NCI-H345 (cell line): Measurements from ENCODE around the gene CHODL.
A peak's percentile ranks its signal among the peaks of the same experiment; 100 is the strongest.

ENCODE experiments used
- DNase-seq: peaks from one replicate; lab custom pipeline; 2025; lab: John Stamatoyannopoulos, UW

The CHODL gene, protein sequence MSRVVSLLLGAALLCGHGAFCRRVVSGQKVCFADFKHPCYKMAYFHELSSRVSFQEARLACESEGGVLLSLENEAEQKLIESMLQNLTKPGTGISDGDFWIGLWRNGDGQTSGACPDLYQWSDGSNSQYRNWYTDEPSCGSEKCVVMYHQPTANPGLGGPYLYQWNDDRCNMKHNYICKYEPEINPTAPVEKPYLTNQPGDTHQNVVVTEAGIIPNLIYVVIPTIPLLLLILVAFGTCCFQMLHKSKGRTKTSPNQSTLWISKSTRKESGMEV

DNA sequence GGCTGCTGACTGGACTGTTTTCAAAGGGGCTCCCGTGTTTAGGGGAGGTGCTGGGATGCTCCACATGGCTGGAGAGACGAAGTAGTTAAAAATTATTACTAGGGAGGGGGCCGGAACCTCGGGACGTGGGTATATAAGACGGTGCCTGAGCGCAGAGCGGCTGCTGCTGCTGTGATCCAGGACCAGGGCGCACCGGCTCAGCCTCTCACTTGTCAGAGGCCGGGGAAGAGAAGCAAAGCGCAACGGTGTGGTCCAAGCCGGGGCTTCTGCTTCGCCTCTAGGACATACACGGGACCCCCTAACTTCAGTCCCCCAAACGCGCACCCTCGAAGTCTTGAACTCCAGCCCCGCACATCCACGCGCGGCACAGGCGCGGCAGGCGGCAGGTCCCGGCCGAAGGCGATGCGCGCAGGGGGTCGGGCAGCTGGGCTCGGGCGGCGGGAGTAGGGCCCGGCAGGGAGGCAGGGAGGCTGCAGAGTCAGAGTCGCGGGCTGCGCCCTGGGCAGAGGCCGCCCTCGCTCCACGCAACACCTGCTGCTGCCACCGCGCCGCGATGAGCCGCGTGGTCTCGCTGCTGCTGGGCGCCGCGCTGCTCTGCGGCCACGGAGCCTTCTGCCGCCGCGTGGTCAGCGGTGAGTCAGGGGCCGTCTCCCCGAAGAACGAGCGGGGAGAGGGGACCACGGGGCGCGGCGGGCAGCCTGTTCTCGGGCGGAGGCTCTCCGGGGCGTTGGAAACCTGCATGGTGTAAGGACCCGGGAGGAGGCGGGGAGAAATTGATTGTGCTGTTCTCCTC is at the start of gene CHODL:
TSS of gene CHODL (plus strand) at position 163 of the 793 bp plus-strand sequence. CDS start at position 554, 391 bp downstream.
- DNase-seq: peak; percentile 66

DNA sequence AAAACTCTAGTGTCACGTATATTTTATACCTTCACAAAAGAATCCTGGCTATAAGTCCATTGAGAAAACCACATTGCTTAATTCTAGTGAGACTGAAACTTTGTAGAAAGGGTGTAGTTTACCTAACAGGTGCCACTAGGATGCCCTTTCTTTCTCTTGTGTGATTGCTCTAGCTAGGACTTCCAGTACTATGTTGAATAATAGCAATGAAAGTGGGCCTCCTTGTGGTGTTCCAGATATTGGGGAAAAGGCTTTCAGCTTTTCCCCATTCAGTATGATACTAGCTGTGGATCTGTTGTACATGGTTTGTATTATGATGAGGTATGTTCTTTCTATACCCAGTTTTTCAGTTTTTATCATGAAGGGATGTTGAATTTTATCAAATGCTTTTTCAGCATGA is 39.7 kb upstream of the CHODL start:
- no peak for DNase-seq

DNA sequence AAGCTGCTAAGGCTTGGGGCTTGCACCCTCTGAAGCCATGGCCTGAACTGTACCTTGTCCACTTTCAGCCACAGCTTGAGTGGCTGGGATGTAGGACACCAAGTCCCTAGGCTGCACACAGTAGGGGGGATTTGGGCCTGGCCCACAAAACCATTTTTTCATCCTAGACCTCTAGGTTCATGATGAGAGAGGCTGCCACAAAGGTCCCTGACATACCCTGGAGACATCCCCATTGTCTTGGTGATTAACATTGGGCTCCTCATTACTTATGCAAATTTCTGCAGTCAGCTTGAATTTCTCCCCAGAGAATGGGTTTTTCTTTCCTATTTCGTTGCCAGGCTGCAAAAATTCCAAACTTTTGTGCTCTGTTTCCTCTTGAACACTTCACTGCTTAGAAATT is 26.3 kb upstream of the CHODL start:
- no peak for DNase-seq

DNA sequence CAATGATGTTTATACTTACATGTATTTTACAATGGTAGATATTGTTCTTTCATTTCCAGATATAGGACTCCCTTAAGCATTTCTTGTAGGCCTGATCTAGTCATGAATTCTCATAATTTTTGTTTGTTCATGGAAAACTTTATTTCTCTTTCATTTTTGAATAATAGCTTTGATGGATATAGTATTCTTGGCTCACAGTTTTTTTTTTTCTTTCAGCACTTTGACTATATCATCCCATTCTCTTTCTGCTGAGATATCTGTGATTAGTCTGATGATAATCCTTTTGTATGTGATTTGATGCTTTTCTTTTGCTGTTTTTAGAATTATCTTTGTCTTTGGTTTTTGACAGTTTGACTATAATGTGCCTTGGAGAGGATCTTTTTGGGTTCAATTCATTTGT is 24.1 kb upstream of the CHODL start:
- DNase-seq: no peak

DNA sequence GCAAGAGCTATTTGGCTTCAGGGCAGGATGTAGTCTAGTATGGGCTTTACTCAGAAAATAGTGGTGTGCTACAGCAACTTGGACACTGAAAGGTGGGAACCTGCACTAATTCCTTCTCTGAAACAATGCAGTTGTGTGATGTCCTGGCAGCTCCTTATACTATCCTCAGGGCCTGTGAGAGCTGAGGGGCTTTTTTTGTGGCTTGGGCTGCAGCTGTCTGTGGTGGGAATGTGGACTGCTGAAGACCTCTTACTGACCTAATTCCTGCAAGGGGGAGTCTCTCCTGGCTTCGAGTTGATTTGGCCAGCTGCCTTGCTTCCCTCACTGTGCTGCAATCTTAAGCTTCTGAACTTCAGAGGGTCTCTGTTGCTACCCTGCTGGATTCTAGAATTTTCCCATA is 22.3 kb upstream of the CHODL start:
- DNase-seq: no peak

DNA sequence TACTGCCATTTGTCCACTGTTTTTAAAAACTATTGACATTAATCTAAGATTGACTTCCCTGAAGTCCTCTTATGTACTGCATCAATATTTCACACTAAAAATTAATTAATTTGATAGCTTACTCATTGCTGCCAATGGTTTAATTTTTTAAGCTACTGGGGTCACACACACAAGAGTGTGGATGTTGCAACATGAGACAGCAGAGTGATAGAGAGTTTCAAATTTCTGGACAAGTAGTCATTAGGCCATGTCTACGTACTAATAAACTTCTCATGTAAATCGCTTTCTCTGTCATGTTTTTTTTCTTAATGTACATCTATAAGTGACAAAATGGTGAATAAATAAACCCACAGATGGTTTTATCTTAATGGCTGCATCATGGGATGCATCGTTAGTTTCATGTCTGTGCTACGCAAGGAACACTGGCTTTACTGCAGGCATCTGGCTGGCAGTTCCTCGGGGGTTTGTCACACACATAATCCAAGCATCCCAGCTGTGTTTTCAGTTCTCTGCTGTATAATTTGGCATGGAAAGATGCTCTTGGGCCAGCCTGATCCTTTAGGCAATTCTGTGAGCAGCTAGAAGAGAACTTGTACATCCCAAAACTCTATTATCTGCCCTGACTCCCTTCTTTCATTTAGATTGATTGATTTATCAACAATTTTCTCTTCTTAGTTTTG is 16.4 kb upstream of the CHODL start:
- DNase-seq: no peak

DNA sequence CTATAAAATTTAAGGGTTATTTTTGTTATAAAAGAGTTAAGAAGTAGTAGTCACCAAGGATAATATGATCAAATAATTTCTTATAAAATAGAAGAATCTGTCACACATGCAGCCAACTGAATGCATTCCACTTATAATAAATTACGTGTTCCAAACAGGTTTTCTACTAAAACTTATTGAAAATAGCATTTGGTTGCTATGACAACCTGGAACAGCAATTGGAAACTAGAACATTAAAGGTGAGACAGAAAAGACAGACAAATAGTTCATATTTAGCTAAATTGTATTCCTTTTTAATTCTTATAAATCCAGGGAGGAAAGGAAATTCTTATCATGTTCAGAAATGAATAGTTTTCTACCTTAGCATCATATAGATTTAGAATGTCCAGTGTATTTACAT is 9.1 kb upstream of the CHODL start:
- no peak for DNase-seq

DNA sequence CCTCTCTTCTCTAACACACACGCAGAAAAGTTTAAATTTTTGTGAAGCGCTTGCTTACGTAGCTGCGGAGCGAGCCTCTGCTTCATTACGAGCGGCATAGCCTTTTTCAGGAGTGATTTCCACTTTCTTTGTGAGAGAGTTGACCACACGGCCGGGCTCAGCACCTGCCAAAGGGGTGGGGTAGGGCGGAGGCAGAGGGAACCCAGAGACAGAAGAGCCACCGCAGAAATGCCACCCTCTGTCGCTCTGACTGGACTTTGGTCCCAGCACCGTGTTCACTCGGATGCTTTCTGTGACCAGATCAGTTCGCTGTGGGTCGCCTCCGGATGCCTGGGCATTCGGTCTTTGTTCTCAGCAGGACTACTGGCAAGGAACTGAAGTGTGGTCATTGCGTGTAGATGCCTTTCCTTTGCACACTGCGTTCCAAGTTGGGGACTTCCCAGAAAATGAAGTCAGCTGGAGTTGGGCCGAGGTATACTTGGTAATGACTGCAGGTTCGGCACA is 883 bp downstream of the CHODL start:
- DNase-seq: peak; percentile 66

DNA sequence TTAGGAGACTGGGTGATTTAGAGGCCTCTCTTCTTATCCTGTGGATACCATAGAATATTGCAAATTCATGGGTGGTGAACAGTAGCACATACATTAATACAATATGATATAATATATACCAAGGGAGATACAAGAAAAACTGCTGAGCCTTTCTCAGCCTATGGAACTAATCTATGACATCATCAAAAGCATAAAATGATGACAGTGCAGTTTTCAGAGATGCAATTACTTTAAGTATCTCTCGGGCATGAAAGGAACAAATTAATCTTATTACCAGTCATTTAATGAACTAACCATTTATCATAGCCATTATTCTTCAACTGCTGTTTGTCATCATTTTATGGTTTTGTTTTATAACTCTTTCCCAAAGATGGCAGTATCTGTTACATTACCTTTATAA is 3.5 kb downstream of the CHODL start:
- no peak for DNase-seq

DNA sequence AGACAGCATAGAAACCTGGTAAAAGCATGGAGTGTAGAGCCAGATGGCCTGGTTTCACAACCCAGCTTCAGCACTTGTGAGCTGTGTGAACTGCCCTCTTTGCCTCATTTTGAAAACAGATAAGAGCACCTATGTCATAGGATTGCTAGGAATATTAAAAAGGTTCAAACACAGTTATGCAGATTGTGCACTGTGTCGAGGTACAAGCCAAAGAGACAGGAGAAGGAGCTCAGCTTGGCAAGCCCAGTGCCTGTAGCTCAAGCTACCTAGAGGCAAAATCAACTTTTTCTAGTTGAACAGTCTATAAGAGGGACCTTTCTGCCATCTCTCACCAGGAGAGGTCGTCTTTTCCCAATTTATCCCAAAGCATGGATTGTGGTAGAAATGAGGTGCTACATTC is 5.0 kb downstream of the CHODL start:
- no peak for DNase-seq

DNA sequence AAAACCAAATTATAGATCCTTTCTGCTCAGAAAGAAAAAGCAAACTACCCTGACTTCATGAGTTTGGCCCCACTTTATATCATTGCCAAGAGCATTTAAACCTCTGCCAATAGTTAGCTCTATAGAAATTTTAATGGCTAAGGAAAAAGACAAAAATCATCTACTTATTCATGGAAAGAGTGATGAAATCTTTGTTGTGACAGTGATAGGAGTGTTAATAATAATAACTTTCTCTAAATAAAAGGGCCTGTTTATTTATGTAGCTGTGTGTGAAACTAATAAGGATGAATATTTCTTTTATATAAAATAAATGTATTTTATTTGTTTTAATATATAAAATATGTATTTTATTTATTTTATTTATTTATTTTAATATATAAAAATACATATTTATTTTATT is 6.4 kb downstream of the CHODL start:
- DNase-seq: no peak

DNA sequence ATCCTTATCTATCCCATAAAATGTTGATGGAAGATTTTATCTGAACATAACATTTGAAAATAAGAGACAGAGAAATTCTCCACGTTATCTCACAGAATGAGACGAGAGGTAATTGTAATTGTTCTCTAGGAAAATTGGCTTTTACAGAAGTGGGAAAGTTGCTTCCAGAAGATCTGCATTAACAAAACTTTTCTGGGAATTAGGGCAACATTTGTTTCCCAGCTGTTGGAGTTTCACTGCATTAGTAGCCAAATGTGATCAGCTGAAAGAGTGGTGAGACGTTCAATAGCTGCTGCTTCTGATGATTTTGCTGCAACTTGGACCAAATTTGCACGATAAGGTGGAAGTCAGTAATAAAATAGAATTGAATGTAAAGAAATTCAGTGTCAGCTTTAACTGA is 7.6 kb downstream of the CHODL start:
- no peak for DNase-seq

DNA sequence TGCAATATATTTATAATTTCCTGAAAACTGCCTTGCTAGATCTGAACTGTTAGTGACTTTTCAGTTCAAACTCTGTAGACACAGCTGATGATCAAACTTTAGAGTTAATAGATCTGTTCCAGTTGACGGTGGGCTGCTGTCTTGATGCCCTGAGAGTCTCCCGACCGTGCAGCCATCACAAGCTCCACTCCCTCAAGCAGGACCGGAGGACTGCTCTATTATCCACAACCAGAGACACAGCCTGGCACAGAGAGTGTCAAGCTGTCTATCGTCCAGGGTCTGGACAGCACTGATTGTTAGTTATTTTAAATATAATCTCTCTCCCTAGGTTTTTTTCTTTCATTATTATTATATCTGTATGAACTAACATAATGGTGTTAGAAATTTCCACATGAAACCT is 8.0 kb downstream of the CHODL start:
- no peak for DNase-seq

DNA sequence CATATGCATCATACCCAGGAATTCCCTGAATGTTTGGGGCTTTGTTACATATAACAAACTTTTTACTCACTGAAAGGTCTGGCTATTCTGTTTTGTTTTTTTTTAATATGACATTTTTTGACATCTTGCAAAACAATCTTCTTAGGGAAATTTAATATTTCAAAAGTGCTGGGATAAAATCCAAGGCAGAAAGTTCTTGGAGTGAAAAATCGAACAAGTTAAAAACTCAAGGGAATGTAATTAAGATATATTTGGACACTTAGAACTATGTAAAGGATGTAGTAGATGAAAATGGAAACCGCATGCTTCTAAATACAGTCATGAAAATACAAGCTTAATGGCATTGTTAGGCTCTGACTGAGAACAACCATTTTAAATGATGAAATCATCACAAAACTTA is 8.6 kb downstream of the CHODL start:
- no peak for DNase-seq

DNA sequence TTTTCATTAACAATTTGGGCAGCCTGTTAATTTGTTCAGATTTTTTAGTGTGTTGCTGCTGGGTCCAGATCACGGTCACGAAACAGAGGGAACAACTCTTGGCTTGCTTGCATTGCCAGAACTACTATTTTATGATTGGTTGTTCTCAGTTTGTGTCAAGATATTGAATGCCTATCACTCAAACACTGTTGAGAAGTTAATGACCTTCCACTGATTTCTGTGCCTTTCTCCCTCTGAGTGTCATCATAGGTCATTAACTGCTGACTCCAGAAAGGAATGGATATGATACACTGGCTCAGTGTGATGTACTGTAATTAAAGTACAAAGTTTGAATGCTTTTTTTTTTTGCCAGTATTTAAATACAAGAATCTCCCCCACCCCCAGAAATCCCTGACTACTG is 9.2 kb downstream of the CHODL start:
- no peak for DNase-seq

DNA sequence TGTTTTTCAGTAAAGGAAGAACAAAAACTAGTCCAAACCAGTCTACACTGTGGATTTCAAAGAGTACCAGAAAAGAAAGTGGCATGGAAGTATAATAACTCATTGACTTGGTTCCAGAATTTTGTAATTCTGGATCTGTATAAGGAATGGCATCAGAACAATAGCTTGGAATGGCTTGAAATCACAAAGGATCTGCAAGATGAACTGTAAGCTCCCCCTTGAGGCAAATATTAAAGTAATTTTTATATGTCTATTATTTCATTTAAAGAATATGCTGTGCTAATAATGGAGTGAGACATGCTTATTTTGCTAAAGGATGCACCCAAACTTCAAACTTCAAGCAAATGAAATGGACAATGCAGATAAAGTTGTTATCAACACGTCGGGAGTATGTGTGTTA is 21.3 kb downstream of the CHODL start:
- no peak for DNase-seq

DNA sequence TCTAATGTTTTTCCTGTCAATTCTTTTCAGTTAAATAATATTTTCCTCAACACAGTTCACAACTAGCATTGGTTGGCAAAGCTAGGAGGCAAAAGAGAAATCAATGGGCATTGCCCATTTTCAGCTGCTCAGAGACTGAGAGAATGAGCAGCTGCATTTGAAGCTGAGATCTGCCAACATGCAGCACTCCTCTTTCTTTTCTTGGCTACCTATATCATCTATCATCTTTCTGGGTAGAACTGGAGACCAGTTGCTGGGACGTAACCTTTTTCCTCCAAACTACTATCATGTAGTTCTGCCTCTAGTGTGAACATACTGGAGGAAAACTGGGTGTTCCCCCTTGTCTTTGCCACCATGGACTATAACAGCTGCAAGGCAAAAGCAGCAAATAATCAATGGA is 22.9 kb downstream of the CHODL start:
- no peak for DNase-seq

DNA sequence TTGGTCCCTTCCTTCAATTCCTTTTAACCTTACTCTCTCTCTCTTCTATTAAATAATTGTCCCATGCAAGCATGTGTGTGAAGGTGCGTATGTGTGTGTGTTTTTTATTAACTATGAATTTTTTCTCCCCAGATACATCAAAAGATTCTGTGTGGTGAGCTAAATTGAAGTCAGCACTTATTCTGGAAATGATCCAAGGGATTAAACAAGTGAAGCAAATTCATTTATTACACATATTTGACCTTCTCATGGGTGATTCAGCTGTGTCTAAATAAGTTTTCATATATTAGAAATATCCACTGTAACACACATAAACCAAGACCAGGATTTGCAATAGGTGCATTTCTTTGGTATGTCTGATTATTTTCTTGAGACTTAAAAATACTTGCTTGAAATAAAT is 24.3 kb downstream of the CHODL start:
- no peak for DNase-seq

DNA sequence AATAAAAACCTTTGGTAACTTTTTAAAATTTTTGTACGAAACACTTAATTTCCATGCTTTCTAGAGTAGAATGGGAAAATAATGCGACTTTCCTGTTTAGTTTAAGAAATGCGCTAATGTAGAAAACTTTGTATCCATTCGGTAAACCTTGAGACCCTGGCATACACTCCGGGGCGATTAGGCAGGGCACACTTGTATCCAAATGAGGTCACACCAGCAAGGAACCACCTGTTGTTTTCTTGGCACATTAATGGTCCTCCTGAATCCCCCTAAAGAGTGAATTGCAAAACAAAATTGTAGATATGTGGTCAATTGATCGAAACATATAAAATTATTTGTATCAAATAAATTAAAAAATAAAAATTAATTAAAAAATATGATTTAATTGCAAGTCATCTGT is 25.2 kb downstream of the CHODL start:
- no peak for DNase-seq

DNA sequence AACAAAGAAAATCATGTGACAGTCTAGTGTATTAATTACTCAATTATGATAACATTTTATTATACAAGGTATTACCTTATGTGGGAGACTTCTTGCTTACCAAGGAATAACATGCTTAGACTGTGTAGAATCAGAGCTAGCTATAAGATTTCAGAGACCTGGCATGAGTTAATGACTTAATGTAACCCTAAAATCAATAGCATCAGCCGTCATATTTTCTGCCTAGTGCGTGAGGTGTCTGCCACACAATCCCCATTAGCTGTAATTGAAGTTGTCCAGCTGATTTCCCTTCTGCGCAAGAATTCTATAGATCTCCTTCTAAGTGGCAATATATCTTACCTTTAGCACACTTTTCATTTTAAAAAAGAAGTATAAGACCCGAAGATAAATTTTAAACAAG is 28.8 kb downstream of the CHODL start:
- DNase-seq: no peak

DNA sequence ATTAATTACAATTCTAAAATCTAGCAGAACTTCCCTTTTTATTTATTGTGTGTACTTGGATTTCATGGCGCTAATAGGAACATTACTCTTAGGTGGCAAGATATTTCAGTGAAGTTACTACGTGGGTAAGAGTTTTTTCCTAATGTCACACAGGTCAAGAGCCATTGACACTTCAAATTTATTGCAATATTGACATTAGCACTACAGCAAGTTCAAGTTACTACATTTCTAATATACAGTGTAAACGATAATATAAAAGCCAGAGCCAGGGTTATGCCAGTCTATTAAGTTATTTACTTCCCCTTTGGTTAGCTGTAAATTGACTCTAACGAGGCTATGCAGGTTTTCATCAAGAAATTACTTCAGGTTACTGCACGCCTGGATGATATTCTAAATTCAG is 29.7 kb downstream of the CHODL start:
- no peak for DNase-seq

DNA sequence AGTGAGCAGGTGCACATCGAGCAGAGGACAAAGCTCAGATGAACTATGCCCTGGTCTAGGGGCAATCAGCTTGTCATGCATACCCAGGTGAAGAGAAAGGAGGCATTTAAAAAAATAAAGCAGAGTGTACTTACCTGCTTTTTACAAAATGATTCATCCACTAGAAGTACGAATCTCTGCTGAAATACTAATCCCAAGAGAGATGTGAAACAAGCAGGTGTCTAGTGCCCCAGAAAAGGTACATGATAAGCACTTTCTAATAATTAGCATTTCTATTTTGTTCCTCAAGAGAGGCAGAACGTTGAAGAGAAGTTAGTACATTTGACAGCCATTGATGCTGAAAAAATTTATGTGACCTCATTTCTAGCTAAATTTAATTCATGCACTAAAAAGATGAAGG is 31.1 kb downstream of the CHODL start:
- peak; percentile 88 for DNase-seq

DNA sequence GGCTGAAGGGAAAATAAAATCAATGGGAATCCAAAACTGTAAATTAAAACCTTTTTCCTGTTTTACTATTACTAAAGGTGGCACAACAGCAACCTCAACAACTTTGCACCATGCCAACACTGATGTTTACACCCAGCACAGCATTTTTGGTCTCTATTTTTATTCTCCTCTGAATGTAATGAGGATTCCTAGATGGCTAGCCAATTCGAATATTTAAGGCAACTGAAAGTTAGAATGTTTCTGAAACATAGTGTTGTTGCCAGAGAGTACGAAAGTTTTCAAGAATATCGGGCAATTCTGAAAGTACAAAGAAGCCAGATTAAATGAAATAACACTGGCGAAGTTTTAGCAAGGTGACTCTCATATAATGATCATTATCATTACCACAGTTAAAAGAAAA is 40.7 kb downstream of the CHODL start:
- DNase-seq: no peak
